ENCODE data around the gene GUCA2A.

- TF ChIP-seq CTCF (IDR thresholded peaks at IDR 0.05) (no peak), POLR2A (IDR thresholded peaks at IDR 0.05) (no peak), POLR2AphosphoS5 (IDR thresholded peaks at IDR 0.05; ENCODE audit: insufficient read depth in 1 of 2, low read depth in 1 of 2) (no peak)
These were observed at the start of gene GUCA2A for GRCh38 chr1:42164551-42165420.
